Measurements from ENCODE around the gene ADORA2B. TPM values are rescaled to one million over a fixed set of nuclear protein-coding genes. Genes with fewer than 3 reads are reported as not detected.

The ADORA2B gene
- total and polyA plus RNA-seq, 2 experiments from 2014 or later: 3.3 to 7.9 TPM

GRCh38 chr17:15931394-15931793 lies 13.5 kb upstream of the ADORA2B start:
- TF ChIP-seq ETS1 (IDR thresholded peaks at IDR 0.05) (no peak), ZNF114 (CRISPR knock-in tag; IDR thresholded peaks at IDR 0.05) (no peak), STAT1 (IDR thresholded peaks at IDR 0.05; ENCODE audit: unreplicated experiment) (no peak), EZH2phosphoT487 (IDR thresholded peaks at IDR 0.05; ENCODE audit: unreplicated experiment) (no peak), CREB1 (CRISPR knock-in tag; IDR thresholded peaks at IDR 0.05; ENCODE audit: low read depth) (no peak), ZNF462 (CRISPR knock-in tag; IDR thresholded peaks at IDR 0.05) (no peak), CTCF (conservative IDR thresholded peaks at IDR 0.05; ENCODE audit: low read depth in 2 of 2) (no peak), REST (IDR thresholded peaks at IDR 0.05; ENCODE audit: unreplicated experiment) (no peak), EZH2 (IDR thresholded peaks at IDR 0.05; ENCODE audit: low read depth, unreplicated experiment) (no peak)
- H3K79me2 ChIP-seq (replicated peaks; ENCODE audit: insufficient read depth): no peaks in the 10 kb centered on the region
- H3K27ac ChIP-seq (ENCODE audit: low read depth): no peak overlapping the region
- H3K27ac Mint-ChIP-seq: no peak overlapping the region
- no peak overlapping the region for H3K4me3 ChIP-seq
- no peaks in the 10 kb centered on the region for H4K20me1 ChIP-seq (replicated peaks; ENCODE audit: insufficient read depth)
- H3K36me3 Mint-ChIP-seq (ENCODE audit: low read depth): no peaks in the 10 kb centered on the region
- H3K9me2 ChIP-seq (ENCODE audit: insufficient read depth): no peaks in the 10 kb centered on the region
- DNase-seq (ENCODE audit: low spot score) (no peak), ATAC-seq (no peak)
- no peaks in the 10 kb centered on the region for H3K27me3 Mint-ChIP-seq (ENCODE audit: insufficient read depth, low read depth, poor library complexity)
- H3K4me3 Mint-ChIP-seq: no peak overlapping the region
- no peaks in the 10 kb centered on the region for H3K36me3 ChIP-seq (ENCODE audit: insufficient read depth)
- H3K4me1 ChIP-seq (ENCODE audit: insufficient read depth): no peaks in the 10 kb centered on the region
- no peaks in the 10 kb centered on the region for H3F3A ChIP-seq (replicated peaks; ENCODE audit: low read depth)
- H3K4me2 ChIP-seq: no peak overlapping the region
- no peaks in the 10 kb centered on the region for H3K27me3 ChIP-seq (ENCODE audit: insufficient read depth)
- H3K9me3 Mint-ChIP-seq: no peaks in the 10 kb centered on the region
- H3K4me1 Mint-ChIP-seq: peaks cover 5% of the 10 kb centered on the region; the same call in 2 of the 3 replicates
- H2AFZ ChIP-seq: no peak overlapping the region
